Peyer's patch (tissue), 4 donors: Measurements from ENCODE around the gene RNF224.

Experiments used
- CTCF ChIP-seq, 6 experiments: fragments of 450-650 bp in 4 of 6; fragments of 200-600 bp in 2 of 6; sonication (generic) in 1 of 6; IDR thresholded peaks; one replicate each; pipeline ENCODE4 v1.5.1; 2017 to 2019; ENCODE audit warnings: antibody characterized with exemption in 6 of 6, mild to moderate bottlenecking in 3 of 6, moderate library complexity in 1 of 6
- POLR2A ChIP-seq, 2 donors: fragments of 450-650 bp; IDR thresholded peaks; one replicate each; pipeline ENCODE4 v1.5.1; 2017; ENCODE audit warnings: antibody characterized with exemption in 2 of 2, mild to moderate bottlenecking in 2 of 2, moderate library complexity in 2 of 2

GRCh38 chr9:137256362-137256761 is 29.1 kb downstream of the RNF224 start:
- TF ChIP-seq CTCF (IDR thresholded peaks at IDR 0.05) (no peak), POLR2A (IDR thresholded peaks at IDR 0.05) (no peak)
